ENCODE data around the gene FCAMR. TPM values are rescaled to one million over a fixed set of nuclear protein-coding genes. Genes with fewer than 3 reads are reported as not detected.

The FCAMR gene
- total RNA-seq, 4 donors from 2014 or later = not detected

GRCh38 chr1:206986402-206986801, 16.1 kb upstream of the FCAMR start:
- TF ChIP-seq, protein P1, sequence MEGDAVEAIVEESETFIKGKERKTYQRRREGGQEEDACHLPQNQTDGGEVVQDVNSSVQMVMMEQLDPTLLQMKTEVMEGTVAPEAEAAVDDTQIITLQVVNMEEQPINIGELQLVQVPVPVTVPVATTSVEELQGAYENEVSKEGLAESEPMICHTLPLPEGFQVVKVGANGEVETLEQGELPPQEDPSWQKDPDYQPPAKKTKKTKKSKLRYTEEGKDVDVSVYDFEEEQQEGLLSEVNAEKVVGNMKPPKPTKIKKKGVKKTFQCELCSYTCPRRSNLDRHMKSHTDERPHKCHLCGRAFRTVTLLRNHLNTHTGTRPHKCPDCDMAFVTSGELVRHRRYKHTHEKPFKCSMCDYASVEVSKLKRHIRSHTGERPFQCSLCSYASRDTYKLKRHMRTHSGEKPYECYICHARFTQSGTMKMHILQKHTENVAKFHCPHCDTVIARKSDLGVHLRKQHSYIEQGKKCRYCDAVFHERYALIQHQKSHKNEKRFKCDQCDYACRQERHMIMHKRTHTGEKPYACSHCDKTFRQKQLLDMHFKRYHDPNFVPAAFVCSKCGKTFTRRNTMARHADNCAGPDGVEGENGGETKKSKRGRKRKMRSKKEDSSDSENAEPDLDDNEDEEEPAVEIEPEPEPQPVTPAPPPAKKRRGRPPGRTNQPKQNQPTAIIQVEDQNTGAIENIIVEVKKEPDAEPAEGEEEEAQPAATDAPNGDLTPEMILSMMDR (IDR thresholded peaks at IDR 0.05) = no peak
- no peak for TF ChIP-seq POLR2A (IDR thresholded peaks at IDR 0.05)
- Histone ChIP-seq H3K36me3 (no peaks in the 10 kb centered on the region), H3K9me3 (no peaks in the 10 kb centered on the region), H3K4me3 (replicated peaks in 1 of 3) (no peak overlapping the region), H3K27me3 (no peaks in the 10 kb centered on the region), H3K27ac (no peak overlapping the region), H3K4me1 (no peaks in the 10 kb centered on the region)
- WGBS, 2 donors = 64 to 75% methylated on average over 3 of the region's 3 CpGs
- peak in 1 of 2 donors; percentile 25 for DNase-seq
- intact Hi-C loops (cut with DNase I) = no loop called here

DNA sequence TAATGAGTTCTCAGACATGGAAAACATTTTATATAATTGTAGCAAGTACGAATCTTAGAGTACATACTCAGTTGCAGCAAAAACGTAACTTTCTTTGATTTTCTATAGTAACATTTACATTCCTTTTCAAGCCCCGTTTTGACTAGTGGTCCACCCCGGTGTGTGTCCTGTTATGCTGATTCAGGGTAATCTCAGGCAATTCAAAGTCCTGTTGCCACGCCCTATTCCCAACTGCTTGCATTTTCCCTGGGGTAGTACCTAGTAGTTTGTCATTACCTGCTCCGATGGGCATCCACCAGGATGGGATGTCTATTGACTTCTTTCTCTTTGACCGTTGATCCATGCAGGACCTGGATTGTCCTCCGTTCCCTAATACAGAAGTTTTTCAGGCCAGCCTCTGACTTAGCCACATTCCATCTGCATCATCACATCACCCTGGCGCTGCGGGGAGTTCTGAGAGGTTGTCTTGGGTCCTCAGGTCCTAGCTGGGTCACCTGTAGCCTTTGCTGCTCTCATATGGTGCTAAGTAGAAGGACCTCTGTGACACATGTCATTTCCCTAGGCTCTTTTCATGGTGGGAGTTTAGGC, 15.0 kb upstream of the FCAMR start:
- TF ChIP-seq POLR2A (IDR thresholded peaks at IDR 0.05) = no peak
- TF ChIP-seq, protein P1 (IDR thresholded peaks at IDR 0.05) = no peak
- WGBS, 2 donors = 67 to 81% methylated on average over 10 of the region's 10 CpGs
- H3K9me3 ChIP-seq = no peaks in the 10 kb centered on the region

DNA sequence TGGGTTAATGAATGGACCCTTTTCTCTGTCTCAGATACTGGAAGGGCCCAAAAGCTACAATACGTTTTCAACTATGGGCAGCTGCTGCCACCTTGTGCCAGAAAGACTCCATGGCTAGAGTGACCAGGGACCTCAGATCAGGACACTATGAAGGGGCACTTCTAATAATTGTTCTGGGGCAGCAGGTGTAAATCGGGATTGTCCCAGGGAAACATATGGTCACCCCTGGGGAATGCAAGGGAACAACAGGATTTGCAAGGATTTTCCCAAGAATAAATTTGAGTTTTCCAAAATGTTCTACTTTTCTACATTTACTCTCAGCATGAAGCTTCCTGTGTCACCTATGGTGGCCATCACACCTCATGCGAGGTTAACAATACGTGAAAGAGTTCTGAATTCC, 12.0 kb upstream of the FCAMR start:
- no peaks in the 10 kb centered on the region for H3K36me3 ChIP-seq
- H3K27me3 ChIP-seq = no peaks in the 10 kb centered on the region
- H3K9me3 ChIP-seq = no peaks in the 10 kb centered on the region
- no peak overlapping the region for H3K27ac ChIP-seq
- H3K4me3 ChIP-seq (replicated peaks in 1 of 3) = no peak overlapping the region
- no peaks in the 10 kb centered on the region for H3K4me1 ChIP-seq
- peak; percentile 67 to 77 for DNase-seq
- WGBS, 2 donors = 24 to 34% methylated on average over 4 of the region's 4 CpGs
- intact Hi-C loops (cut with DNase I) = no loop called here
- TF ChIP-seq POLR2A (IDR thresholded peaks at IDR 0.05) = no peak
- TF ChIP-seq, protein P1 (IDR thresholded peaks at IDR 0.05) = peak in 5 of 6 experiments; percentile 32 to 79 (median 74)

More for the DNA sequence above, 15.0 kb upstream of the FCAMR start:
- H3K4me3 ChIP-seq (replicated peaks in 1 of 3) = no peak overlapping the region
- no peaks in the 10 kb centered on the region for H3K27me3 ChIP-seq
- DNase-seq = no peak
- no peaks in the 10 kb centered on the region for H3K36me3 ChIP-seq
- no peaks in the 10 kb centered on the region for H3K4me1 ChIP-seq
- intact Hi-C loops (cut with DNase I) = no loop called here
- H3K27ac ChIP-seq = no peak overlapping the region

DNA sequence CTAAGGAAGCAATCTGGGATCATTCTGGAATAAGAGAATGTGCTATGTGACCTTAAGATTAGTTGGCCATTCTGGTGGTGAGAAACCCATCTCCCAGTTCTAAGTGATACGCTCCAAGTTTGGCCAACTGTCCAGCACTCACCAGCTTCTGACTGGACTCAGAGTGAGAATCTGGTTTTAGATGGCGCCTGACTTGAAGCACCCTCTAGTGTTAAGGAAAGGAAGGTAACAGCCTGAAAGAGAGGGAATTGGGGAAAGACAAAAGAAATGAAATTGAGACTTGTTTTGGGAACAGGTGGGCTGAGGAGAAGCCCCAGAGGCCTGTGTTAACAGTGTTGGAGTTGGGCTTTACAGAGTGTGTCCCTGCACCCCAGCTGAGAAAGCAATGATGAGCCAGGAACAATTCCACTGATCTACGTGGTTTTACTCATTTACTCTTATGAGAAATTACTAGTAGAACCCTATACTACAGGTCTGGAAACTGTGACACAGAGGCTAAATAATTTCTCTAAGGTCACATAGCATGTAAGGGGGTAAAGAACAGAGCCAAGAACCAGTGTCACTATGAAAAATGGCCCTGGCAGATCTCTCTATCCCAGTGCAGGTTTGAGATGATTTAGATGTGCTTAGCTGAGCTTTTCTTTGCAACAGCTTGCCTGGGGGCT, 9.3 kb upstream of the FCAMR start:
- no peak for TF ChIP-seq POLR2A (IDR thresholded peaks at IDR 0.05)
- TF ChIP-seq, protein P1 (IDR thresholded peaks at IDR 0.05) = peak in 3 of 6 experiments; percentile 26 to 37 (median 32)
- intact Hi-C loops (cut with DNase I) = loop anchor here (5.0 kb wide), 1 partner anchor 42 kb away; no protein-coding TSS in a partner anchor

DNA sequence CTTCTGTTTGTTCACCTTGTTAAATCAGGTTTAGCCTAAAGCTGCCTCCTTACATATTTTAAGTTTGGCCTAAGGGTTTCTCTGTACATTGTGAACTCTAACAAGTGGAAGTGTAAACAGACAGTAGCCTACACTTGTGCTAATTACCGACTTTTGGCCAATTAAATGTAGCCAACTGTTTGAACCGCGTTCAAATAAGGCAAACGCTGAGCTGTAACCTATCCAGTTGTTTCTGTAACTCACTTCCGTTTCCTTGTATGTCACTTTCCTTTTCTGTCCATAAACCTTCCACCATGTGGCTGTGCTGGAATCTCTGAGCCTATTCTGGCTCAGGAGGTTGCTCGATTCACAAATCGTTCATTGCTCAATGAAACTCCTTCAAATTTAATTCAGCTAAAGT, 8.0 kb upstream of the FCAMR start:
- no peak for DNase-seq
- Histone ChIP-seq H3K36me3 (no peaks in the 10 kb centered on the region), H3K27ac (no peak overlapping the region), H3K27me3 (no peaks in the 10 kb centered on the region), H3K4me3 (replicated peaks in 1 of 3) (no peak overlapping the region), H3K4me1 (no peaks in the 10 kb centered on the region), H3K9me3 (no peaks in the 10 kb centered on the region)
- no peak for TF ChIP-seq POLR2A (IDR thresholded peaks at IDR 0.05)
- TF ChIP-seq, protein P1 (IDR thresholded peaks at IDR 0.05) = no peak
- intact Hi-C loops (cut with DNase I) = loop anchor here (5.0 kb wide), 1 partner anchor 41 kb away; no protein-coding TSS in a partner anchor
- 85 to 88% methylated on average over 7 of the region's 7 CpGs for WGBS, 2 donors

More for the DNA sequence above, 9.3 kb upstream of the FCAMR start:
- no peak for DNase-seq
- 75 to 78% methylated on average over 3 of the region's 3 CpGs for WGBS, 2 donors
- H3K27ac ChIP-seq = no peak overlapping the region
- H3K4me1 ChIP-seq = no peaks in the 10 kb centered on the region
- no peaks in the 10 kb centered on the region for H3K27me3 ChIP-seq
- no peaks in the 10 kb centered on the region for H3K36me3 ChIP-seq
- H3K4me3 ChIP-seq (replicated peaks in 1 of 3) = no peak overlapping the region
- H3K9me3 ChIP-seq = no peaks in the 10 kb centered on the region
